Smooth muscle cell (in vitro differentiated cells): ENCODE results near the gene NEGR1. TPM values are rescaled to one million over a fixed set of nuclear protein-coding genes. Genes with fewer than 3 reads are reported as not detected.
A peak's percentile ranks its signal among the peaks of the same experiment; 100 is the strongest.

Source experiments
- DNase-seq: peaks from one replicate; lab custom pipeline; 2025; ENCODE audit not compliant: unreplicated experiment; lab: John Stamatoyannopoulos, UW
- H2AFZ ChIP-seq: fragments of 200-600 bp; sonication (generic); 2 replicates; pipeline ENCODE4 v1.6.0; 2016; ENCODE audit warnings: antibody characterized with exemption, low read depth, mild to moderate bottlenecking
- H3F3A ChIP-seq: fragments of 200-600 bp; sonication (generic); 2 replicates; pipeline ENCODE4 v1.6.0; 2017; ENCODE audit warnings: antibody characterized with exemption, low read depth
- H3K27ac ChIP-seq: fragments of 200-600 bp; sonication (generic); 2 replicates; pipeline ENCODE4 v1.5.1; 2016; ENCODE audit warnings: low read depth, mild to moderate bottlenecking
- H3K27me3 ChIP-seq: fragments of 200-600 bp; sonication (generic); 2 replicates; pipeline ENCODE4 v1.6.1; 2016; ENCODE audit warnings: low read depth, mild to moderate bottlenecking
- H3K36me3 ChIP-seq: fragments of 200-600 bp; sonication (generic); 2 replicates; pipeline ENCODE4 v1.5.1; 2016; ENCODE audit warnings: low read depth
- H3K4me1 ChIP-seq: fragments of 200-600 bp; sonication (generic); 2 replicates; pipeline ENCODE4 v1.5.1; 2016; ENCODE audit warnings: low read depth
- H3K4me2 ChIP-seq: fragments of 200-600 bp; sonication (generic); 2 replicates; pipeline ENCODE4 v1.6.0; 2016; ENCODE audit warnings: mild to moderate bottlenecking
- H3K4me3 ChIP-seq: fragments of 200-600 bp; sonication (generic); 2 replicates; pipeline ENCODE4 v1.5.1; 2016; ENCODE audit warnings: mild to moderate bottlenecking
- H3K79me2 ChIP-seq: fragments of 200-600 bp; sonication (generic); 2 replicates; pipeline ENCODE4 v1.6.0; 2016; ENCODE audit warnings: low read depth, mild to moderate bottlenecking
- H3K9ac ChIP-seq: fragments of 200-600 bp; sonication (generic); 2 replicates; pipeline ENCODE4 v1.6.0; 2016; ENCODE audit warnings: low read depth
- H3K9me3 ChIP-seq: fragments of 200-600 bp; sonication (generic); replicated peaks from 2 replicates; pipeline ENCODE4 v1.5.1; 2016; ENCODE audit warnings: low read depth
- H4K20me1 ChIP-seq: fragments of 200-600 bp; sonication (generic); 2 replicates; pipeline ENCODE4 v1.6.0; 2016; ENCODE audit warnings: low read depth
- CTCF ChIP-seq: fragments of 200-600 bp; sonication (generic); IDR thresholded peaks from 2 replicates; pipeline ENCODE4 v1.5.1; 2017; ENCODE audit warnings: borderline replicate concordance, mild to moderate bottlenecking, antibody characterized with exemption; ENCODE audit not compliant: insufficient read depth, poor library complexity, severe bottlenecking
- WGBS: methylation state at CpG from one replicate; pipeline ENCODE4 v1.1.7; 2016; ENCODE audit warnings: low lambda C conversion rate; 5-methylcytosine and 5-hydroxymethylcytosine counted together
- polyA plus RNA-seq: library from polyadenylated mRNA; unstranded; fragments of >200 nt; fragmentation: Nextera tagmentation; extraction: Ambion mirVana; gene quantifications from 2 replicates; pipeline ENCODE4 v1.2.1, GENCODE V29; 2016
- total RNA-seq: library from RNA; depleted of rRNA; stranded (reverse); fragments of >200 nt; gene quantifications from 2 replicates; pipeline ENCODE4 v1.2.3, GENCODE V29; 2014

NEGR1 gene
- total and polyA plus RNA-seq, 2 experiments from 2014 or later = 0.02 to 0.09 TPM

- Histone ChIP-seq H3K9ac (no peak overlapping the region), H3K9me3 (no peaks in the 10 kb centered on the region), H3K4me2 (no peak overlapping the region), H3F3A (no peaks in the 10 kb centered on the region), H2AFZ (no peak overlapping the region), H3K4me1 (no peaks in the 10 kb centered on the region), H3K36me3 (no peaks in the 10 kb centered on the region), H3K79me2 (no peaks in the 10 kb centered on the region), H4K20me1 (no peaks in the 10 kb centered on the region), H3K27me3 (no peaks in the 10 kb centered on the region), H3K4me3 (no peak overlapping the region), H3K27ac (no peak overlapping the region)
- TF ChIP-seq CTCF = no peak
- no peak for DNase-seq
Observed at GRCh38 chr1:71526824-71527223, 755.5 kb downstream of the NEGR1 start.

- H3K9me3 ChIP-seq = no peaks in the 10 kb centered on the region
- no peak for TF ChIP-seq CTCF
- no peaks in the 10 kb centered on the region for H3F3A ChIP-seq
- no peak overlapping the region for H3K4me3 ChIP-seq
- no peaks in the 10 kb centered on the region for H3K4me1 ChIP-seq
- H2AFZ ChIP-seq = no peak overlapping the region
- 80% methylated on average over 3 of the region's 3 CpGs for WGBS
- H4K20me1 ChIP-seq = no peaks in the 10 kb centered on the region
- no peak overlapping the region for H3K9ac ChIP-seq
- H3K79me2 ChIP-seq = no peaks in the 10 kb centered on the region
- no peak overlapping the region for H3K4me2 ChIP-seq
- H3K36me3 ChIP-seq = no peaks in the 10 kb centered on the region
- H3K27ac ChIP-seq = no peak overlapping the region
- DNase-seq = no peak
- H3K27me3 ChIP-seq = no peaks in the 10 kb centered on the region
Observed at GRCh38 chr1:71522721-71523120, 759.6 kb downstream of the NEGR1 start.

GRCh38 chr1:71521655-71522264, 760.6 kb downstream of the NEGR1 start:
- H2AFZ ChIP-seq = no peak overlapping the region

More at GRCh38 chr1:71521655-71522264, 760.6 kb downstream of the NEGR1 start:
- Histone ChIP-seq H3K36me3 (no peaks in the 10 kb centered on the region), H3K27ac (no peak overlapping the region), H3F3A (no peaks in the 10 kb centered on the region), H4K20me1 (no peaks in the 10 kb centered on the region), H3K4me3 (no peak overlapping the region), H3K27me3 (no peaks in the 10 kb centered on the region), H3K4me1 (no peaks in the 10 kb centered on the region), H3K9me3 (no peaks in the 10 kb centered on the region), H3K4me2 (no peak overlapping the region), H3K79me2 (no peaks in the 10 kb centered on the region), H3K9ac (no peak overlapping the region)
- WGBS = 97% methylated on average over 1 of the region's 1 CpG
- DNase-seq = no peak
- TF ChIP-seq CTCF = peak; percentile 68
